Measurements from ENCODE around the gene SPOCK2. TPM values are rescaled to one million over a fixed set of nuclear protein-coding genes. Genes with fewer than 3 reads are reported as not detected.

The SPOCK2 gene
- total and polyA plus RNA-seq, 8 donors, result 0.59 to 2.1 (median 1.6) TPM

GRCh38 chr10:72079356-72079755 is 9.0 kb downstream of the SPOCK2 start:
- H3K9me3 ChIP-seq, result no peaks in the 10 kb centered on the region
- H3K27me3 ChIP-seq, result no peaks in the 10 kb centered on the region
- no peak for TF ChIP-seq CTCF (IDR thresholded peaks at IDR 0.05)
- H3K27ac ChIP-seq, result no peak overlapping the region
- no peak overlapping the region for H3K4me3 ChIP-seq
- WGBS, 2 donors, result 87 to 93% methylated on average over 5 of the region's 5 CpGs
- no peaks in the 10 kb centered on the region for H3K36me3 ChIP-seq
- FAIRE-seq (no peak), DNase-seq (no peak), ATAC-seq (no peak)
- H3K4me1 ChIP-seq, result no peaks in the 10 kb centered on the region
- intact Hi-C loops (cut with DNase I), result no loop called here

- ATAC-seq, result no peak
- FAIRE-seq, result no peak
- Histone ChIP-seq H3K4me3 (no peak overlapping the region), H3K9me3 (no peaks in the 10 kb centered on the region), H3K4me1 (no peaks in the 10 kb centered on the region), H3K27me3 (no peaks in the 10 kb centered on the region), H3K36me3 (no peaks in the 10 kb centered on the region), H3K27ac (no peak overlapping the region)
- WGBS, 2 donors, result 90 to 91% methylated on average over 20 of the region's 20 CpGs
- peak in 1 of 6 donors; percentile 32 for DNase-seq
- intact Hi-C loops (cut with DNase I), result no loop called here
- TF ChIP-seq CTCF (IDR thresholded peaks at IDR 0.05), result no peak
These were observed 10.9 kb downstream of the SPOCK2 start for GRCh38 chr10:72077275-72077990.

- DNase-seq, result peak in 1 of 6 donors; percentile 33
- H3K4me1 ChIP-seq, result no peaks in the 10 kb centered on the region
- H3K9me3 ChIP-seq, result no peaks in the 10 kb centered on the region
- no peak overlapping the region for H3K27ac ChIP-seq
- WGBS, 2 donors, result 67 to 71% methylated on average over 5 of the region's 5 CpGs
- H3K27me3 ChIP-seq, result no peaks in the 10 kb centered on the region
- no peak overlapping the region for H3K4me3 ChIP-seq
- intact Hi-C loops (cut with DNase I), result no loop called here
- TF ChIP-seq CTCF (IDR thresholded peaks at IDR 0.05), result no peak
- FAIRE-seq, result no peak
- no peaks in the 10 kb centered on the region for H3K36me3 ChIP-seq
- no peak for ATAC-seq
These were observed 11.6 kb downstream of the SPOCK2 start for GRCh38 chr10:72076756-72077155.

GRCh38 chr10:72075376-72076115 is 12.8 kb downstream of the SPOCK2 start:
- intact Hi-C loops (cut with DNase I), result no loop called here
- H3K9me3 ChIP-seq, result no peaks in the 10 kb centered on the region
- TF ChIP-seq CTCF (IDR thresholded peaks at IDR 0.05), result no peak
- no peaks in the 10 kb centered on the region for H3K27me3 ChIP-seq
- FAIRE-seq, result no peak
- no peak overlapping the region for H3K4me3 ChIP-seq
- DNase-seq, result peak in 1 of 6 donors; percentile 39
- no peak overlapping the region for H3K27ac ChIP-seq
- ATAC-seq, result no peak
- 81 to 82% methylated on average over 12 of the region's 12 CpGs for WGBS, 2 donors
- H3K36me3 ChIP-seq, result no peaks in the 10 kb centered on the region
- H3K4me1 ChIP-seq, result no peaks in the 10 kb centered on the region
